ENCODE measurements around the gene METTL26.

The METTL26 gene

GRCh38 chr16:676913-677312 is 40.8 kb upstream of the METTL26 start:
- TF ChIP-seq EGR1 (IDR thresholded peaks at IDR 0.05) (no peak), ZBTB7A (IDR thresholded peaks at IDR 0.05; ENCODE audit: low read depth) (no peak), MAX (IDR thresholded peaks at IDR 0.05) (no peak), EP300 (IDR thresholded peaks at IDR 0.05; ENCODE audit: borderline replicate concordance) (no peak), CREB1 (IDR thresholded peaks at IDR 0.05; ENCODE audit: low read depth) (no peak), TCF12 (IDR thresholded peaks at IDR 0.05; ENCODE audit: low read depth) (no peak), FOXM1 (IDR thresholded peaks at IDR 0.05; ENCODE audit: borderline replicate concordance, low read depth) (no peak), TEAD4 (IDR thresholded peaks at IDR 0.05) (no peak), TAF1 (IDR thresholded peaks at IDR 0.05; ENCODE audit: low read depth) (no peak), RAD21 (IDR thresholded peaks at IDR 0.05; ENCODE audit: low read depth) (no peak), YY1 (IDR thresholded peaks at IDR 0.05; ENCODE audit: low read depth) (no peak), NFIC (IDR thresholded peaks at IDR 0.05) (no peak), CEBPB (IDR thresholded peaks at IDR 0.05) (no peak)
- TF ChIP-seq, protein P1, sequence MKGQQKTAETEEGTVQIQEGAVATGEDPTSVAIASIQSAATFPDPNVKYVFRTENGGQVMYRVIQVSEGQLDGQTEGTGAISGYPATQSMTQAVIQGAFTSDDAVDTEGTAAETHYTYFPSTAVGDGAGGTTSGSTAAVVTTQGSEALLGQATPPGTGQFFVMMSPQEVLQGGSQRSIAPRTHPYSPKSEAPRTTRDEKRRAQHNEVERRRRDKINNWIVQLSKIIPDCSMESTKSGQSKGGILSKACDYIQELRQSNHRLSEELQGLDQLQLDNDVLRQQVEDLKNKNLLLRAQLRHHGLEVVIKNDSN (IDR thresholded peaks at IDR 0.05): no peak
- TF ChIP-seq, protein P2, sequence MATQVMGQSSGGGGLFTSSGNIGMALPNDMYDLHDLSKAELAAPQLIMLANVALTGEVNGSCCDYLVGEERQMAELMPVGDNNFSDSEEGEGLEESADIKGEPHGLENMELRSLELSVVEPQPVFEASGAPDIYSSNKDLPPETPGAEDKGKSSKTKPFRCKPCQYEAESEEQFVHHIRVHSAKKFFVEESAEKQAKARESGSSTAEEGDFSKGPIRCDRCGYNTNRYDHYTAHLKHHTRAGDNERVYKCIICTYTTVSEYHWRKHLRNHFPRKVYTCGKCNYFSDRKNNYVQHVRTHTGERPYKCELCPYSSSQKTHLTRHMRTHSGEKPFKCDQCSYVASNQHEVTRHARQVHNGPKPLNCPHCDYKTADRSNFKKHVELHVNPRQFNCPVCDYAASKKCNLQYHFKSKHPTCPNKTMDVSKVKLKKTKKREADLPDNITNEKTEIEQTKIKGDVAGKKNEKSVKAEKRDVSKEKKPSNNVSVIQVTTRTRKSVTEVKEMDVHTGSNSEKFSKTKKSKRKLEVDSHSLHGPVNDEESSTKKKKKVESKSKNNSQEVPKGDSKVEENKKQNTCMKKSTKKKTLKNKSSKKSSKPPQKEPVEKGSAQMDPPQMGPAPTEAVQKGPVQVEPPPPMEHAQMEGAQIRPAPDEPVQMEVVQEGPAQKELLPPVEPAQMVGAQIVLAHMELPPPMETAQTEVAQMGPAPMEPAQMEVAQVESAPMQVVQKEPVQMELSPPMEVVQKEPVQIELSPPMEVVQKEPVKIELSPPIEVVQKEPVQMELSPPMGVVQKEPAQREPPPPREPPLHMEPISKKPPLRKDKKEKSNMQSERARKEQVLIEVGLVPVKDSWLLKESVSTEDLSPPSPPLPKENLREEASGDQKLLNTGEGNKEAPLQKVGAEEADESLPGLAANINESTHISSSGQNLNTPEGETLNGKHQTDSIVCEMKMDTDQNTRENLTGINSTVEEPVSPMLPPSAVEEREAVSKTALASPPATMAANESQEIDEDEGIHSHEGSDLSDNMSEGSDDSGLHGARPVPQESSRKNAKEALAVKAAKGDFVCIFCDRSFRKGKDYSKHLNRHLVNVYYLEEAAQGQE (IDR thresholded peaks at IDR 0.05; ENCODE audit: low read depth): no peak

DNA sequence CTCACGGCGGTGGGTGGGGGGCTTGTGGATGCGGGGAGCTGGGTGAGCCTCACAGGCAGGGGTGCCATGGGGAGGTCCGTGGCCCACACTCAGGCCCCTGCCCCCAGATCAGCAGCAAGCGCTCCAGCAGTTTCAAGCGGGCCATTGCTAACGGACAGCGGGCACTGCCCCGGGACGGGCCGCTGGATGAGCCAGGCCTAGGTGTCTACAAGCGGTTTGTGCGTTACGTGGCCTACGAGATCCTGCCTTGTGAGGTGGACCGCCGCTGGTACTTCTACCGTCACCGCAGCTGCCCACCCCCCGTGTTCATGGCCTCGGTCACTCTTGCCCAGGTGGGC is 40.4 kb upstream of the METTL26 start:
- no peak for TF ChIP-seq YY1 (IDR thresholded peaks at IDR 0.05; ENCODE audit: low read depth)
- TF ChIP-seq MAX (IDR thresholded peaks at IDR 0.05): no peak
- TF ChIP-seq EP300 (IDR thresholded peaks at IDR 0.05; ENCODE audit: borderline replicate concordance): no peak
- TF ChIP-seq RAD21 (IDR thresholded peaks at IDR 0.05; ENCODE audit: low read depth): no peak
- TF ChIP-seq NFIC (IDR thresholded peaks at IDR 0.05): no peak
- TF ChIP-seq FOXM1 (IDR thresholded peaks at IDR 0.05; ENCODE audit: borderline replicate concordance, low read depth): no peak
- no peak for TF ChIP-seq CEBPB (IDR thresholded peaks at IDR 0.05)
- TF ChIP-seq CREB1 (IDR thresholded peaks at IDR 0.05; ENCODE audit: low read depth): no peak

- TF ChIP-seq TAF1 (IDR thresholded peaks at IDR 0.05; ENCODE audit: low read depth) (no peak), TEAD4 (IDR thresholded peaks at IDR 0.05) (no peak), CREB1 (IDR thresholded peaks at IDR 0.05; ENCODE audit: low read depth) (no peak)
These were observed 39.9 kb upstream of the METTL26 start for GRCh38 chr16:675884-676564.

- no peak for TF ChIP-seq CREB1 (IDR thresholded peaks at IDR 0.05; ENCODE audit: low read depth)
- peak; percentile 17; the same call in 1 of the 2 replicates for TF ChIP-seq NFIC (IDR thresholded peaks at IDR 0.05)
These were observed 39.1 kb upstream of the METTL26 start, which contains the start of gene RHBDL1 for GRCh38 chr16:674968-675883. TSS of gene RHBDL1 (plus strand) at chr16:675671. CDS start at chr16:675791, 120 bp downstream.

GRCh38 chr16:674214-674881 is 38.2 kb upstream of the METTL26 start:
- TF ChIP-seq TAF1 (IDR thresholded peaks at IDR 0.05; ENCODE audit: low read depth): no peak
- TF ChIP-seq CEBPB (IDR thresholded peaks at IDR 0.05): no peak
- TF ChIP-seq ZBTB7A (IDR thresholded peaks at IDR 0.05; ENCODE audit: low read depth): no peak
- TF ChIP-seq TCF12 (IDR thresholded peaks at IDR 0.05; ENCODE audit: low read depth): no peak
- TF ChIP-seq, protein P2 (IDR thresholded peaks at IDR 0.05; ENCODE audit: low read depth): no peak
- TF ChIP-seq EGR1 (IDR thresholded peaks at IDR 0.05): no peak
- TF ChIP-seq RAD21 (IDR thresholded peaks at IDR 0.05; ENCODE audit: low read depth): no peak
- TF ChIP-seq NFIC (IDR thresholded peaks at IDR 0.05): no peak
- no peak for TF ChIP-seq TEAD4 (IDR thresholded peaks at IDR 0.05)
- TF ChIP-seq MAX (IDR thresholded peaks at IDR 0.05): no peak
